ENCODE measurements around the gene SGSM1. TPM values are rescaled to one million over a fixed set of nuclear protein-coding genes. Genes with fewer than 3 reads are reported as not detected.
A peak's percentile ranks its signal among the peaks of the same experiment; 100 is the strongest.

The SGSM1 gene
- total and polyA plus RNA-seq, 4 donors: 0.57 to 4.5 (median 2.7) TPM

GRCh38 chr22:24968066-24968561 is 162.1 kb downstream of the SGSM1 start:
- ATAC-seq (ENCODE audit: insufficient read depth, low FRiP score): peak; percentile 23

GRCh38 chr22:24969560-24970301 is 163.7 kb downstream of the SGSM1 start:
- Histone ChIP-seq H3K27me3 (ENCODE audit: control insufficient read depth in 3 of 3, insufficient read depth in 3 of 3, low read length in 2 of 3) (no peaks in the 10 kb centered on the region), H3K4me1 (ENCODE audit: control insufficient read depth in 5 of 5, insufficient read depth in 5 of 5, low read length in 5 of 5) (peaks cover 0 to 10% (median 0%) of the 10 kb centered on the region in 5 donors), H3K9me3 (ENCODE audit: control insufficient read depth in 4 of 4, insufficient read depth in 3 of 4, low read length in 3 of 4) (peaks cover 0 to 2% (median 0%) of the 10 kb centered on the region in 4 donors), H3K36me3 (ENCODE audit: control insufficient read depth in 4 of 4, insufficient read depth in 4 of 4, low read length in 4 of 4) (no peaks in the 10 kb centered on the region), H3K4me3 (no peak overlapping the region), H3K9ac (ENCODE audit: insufficient read depth in 1 of 2, low read length in 2 of 2) (no peak overlapping the region), H3K27ac (ENCODE audit: low read depth in 1 of 2, low read length in 1 of 2) (peak overlapping the region; percentile 59 to 84)
- no peak for ATAC-seq (ENCODE audit: insufficient read depth, low FRiP score)
- no peak for TF ChIP-seq CTCF (IDR thresholded peaks at IDR 0.05; ENCODE audit: control extremely low read depth, extremely low read depth)
- DNase-seq: peak in 2 of 3 donors; percentile 20 to 58
- 63 to 71% methylated on average over 12 of the region's 12 CpGs for WGBS, 2 donors

More at GRCh38 chr22:24968066-24968561, 162.1 kb downstream of the SGSM1 start:
- Histone ChIP-seq H3K9me3 (ENCODE audit: control insufficient read depth in 4 of 4, insufficient read depth in 3 of 4, low read length in 3 of 4) (no peaks in the 10 kb centered on the region), H3K27me3 (ENCODE audit: control insufficient read depth in 3 of 3, insufficient read depth in 3 of 3, low read length in 2 of 3) (no peaks in the 10 kb centered on the region), H3K4me3 (no peak overlapping the region), H3K27ac (ENCODE audit: low read depth in 1 of 2, low read length in 1 of 2) (peak overlapping the region; percentile 17 to 50), H3K9ac (ENCODE audit: insufficient read depth in 1 of 2, low read length in 2 of 2) (no peak overlapping the region), H3K4me1 (ENCODE audit: control insufficient read depth in 5 of 5, insufficient read depth in 5 of 5, low read length in 5 of 5) (peaks cover 0 to 7% (median 0%) of the 10 kb centered on the region in 5 donors), H3K36me3 (ENCODE audit: control insufficient read depth in 4 of 4, insufficient read depth in 4 of 4, low read length in 4 of 4) (no peaks in the 10 kb centered on the region)
- 77 to 83% methylated on average over 8 of the region's 8 CpGs for WGBS, 2 donors
- no peak for TF ChIP-seq CTCF (IDR thresholded peaks at IDR 0.05; ENCODE audit: control extremely low read depth, extremely low read depth)
- no peak for DNase-seq

- Histone ChIP-seq H3K36me3 (ENCODE audit: control insufficient read depth in 4 of 4, insufficient read depth in 4 of 4, low read length in 4 of 4) (no peaks in the 10 kb centered on the region), H3K4me1 (ENCODE audit: control insufficient read depth in 5 of 5, insufficient read depth in 5 of 5, low read length in 5 of 5) (peaks cover 0 to 21% (median 11%) of the 10 kb centered on the region in 5 donors), H3K9me3 (ENCODE audit: control insufficient read depth in 4 of 4, insufficient read depth in 3 of 4, low read length in 3 of 4) (peaks cover 0 to 2% (median 0%) of the 10 kb centered on the region in 4 donors), H3K4me3 (no peak overlapping the region), H3K27ac (ENCODE audit: low read depth in 1 of 2, low read length in 1 of 2) (no peak overlapping the region), H3K27me3 (ENCODE audit: control insufficient read depth in 3 of 3, insufficient read depth in 3 of 3, low read length in 2 of 3) (no peaks in the 10 kb centered on the region), H3K9ac (ENCODE audit: insufficient read depth in 1 of 2, low read length in 2 of 2) (no peak overlapping the region)
- ATAC-seq (ENCODE audit: insufficient read depth, low FRiP score) (no peak), DNase-seq (no peak)
- 78 to 98% methylated on average over 2 of the region's 2 CpGs for WGBS, 2 donors
- no peak for TF ChIP-seq CTCF (IDR thresholded peaks at IDR 0.05; ENCODE audit: control extremely low read depth, extremely low read depth)
Measured at GRCh38 chr22:24972369-24972768, 166.4 kb downstream of the SGSM1 start.

Data from lung (tissue), 12 donors.